Measurements from ENCODE around the gene RAB4A. TPM values are rescaled to one million over a fixed set of nuclear protein-coding genes. Genes with fewer than 3 reads are reported as not detected.

The RAB4A gene
- total and polyA plus RNA-seq, 2 of the 8 experiments (the other 6 are each of a cell fraction or from before 2014, with no cell fraction given): 13.3 to 68.8 TPM

GRCh38 chr1:229318056-229318455 lies 47.1 kb downstream of the RAB4A start (continued):
- TF ChIP-seq CHD7 (IDR thresholded peaks at IDR 0.05; ENCODE audit: insufficient replicate concordance, low read length) (no peak), KDM5A (IDR thresholded peaks at IDR 0.05; ENCODE audit: low read length) (no peak), CBX5 (IDR thresholded peaks at IDR 0.05; ENCODE audit: low read depth, low read length) (no peak), GTF2F1 (IDR thresholded peaks at IDR 0.05; ENCODE audit: borderline replicate concordance, low read depth, low read length) (no peak), POU5F1 (IDR thresholded peaks at IDR 0.05; ENCODE audit: low read depth, low read length) (no peak), TEAD4 (IDR thresholded peaks at IDR 0.05; ENCODE audit: low read depth, low read length) (no peak), CTBP2 (IDR thresholded peaks at IDR 0.05; ENCODE audit: borderline replicate concordance, insufficient read depth, insufficient read length, low read length) (no peak), HDAC2 (IDR thresholded peaks at IDR 0.05; ENCODE audit: borderline replicate concordance in 1 of 2, low read depth in 2 of 2, low read length in 2 of 2) (no peak), USF2 (IDR thresholded peaks at IDR 0.05; ENCODE audit: low read length) (no peak)
